T-helper 1 cell treated with Interleukin-12 subunit alpha and Interleukin-12 subunit beta and Interleukin-4 antibody, amounts not matched to agents 30 μg/mL and 1 μg/mL, for 36 hours (primary cell): ENCODE results near the gene OXT.
A peak's percentile ranks its signal among the peaks of the same experiment; 100 is the strongest.
"Not testable (repeated sequence)": the region's sequence is repeated elsewhere in the genome, so short reads cannot be mapped to it uniquely, and the experiment has no call there.

ENCODE experiments used
- H3K27ac Mint-ChIP-seq: one replicate; pipeline ENCODE4 v1.8.0; 2021; ENCODE audit warnings: mild to moderate bottlenecking, mixed read lengths
- H3K27me3 Mint-ChIP-seq: one replicate; pipeline ENCODE4 v1.8.0; 2021; ENCODE audit warnings: low read depth, mixed read lengths
- H3K36me3 Mint-ChIP-seq: one replicate; pipeline ENCODE4 v1.8.0; 2021; ENCODE audit warnings: low read depth, mixed read lengths
- H3K4me1 Mint-ChIP-seq: one replicate; pipeline ENCODE4 v1.8.0; 2021; ENCODE audit warnings: low read depth, mixed read lengths
- H3K4me3 Mint-ChIP-seq: one replicate; pipeline ENCODE4 v1.8.0; 2021; ENCODE audit warnings: mild to moderate bottlenecking, moderate library complexity, mixed read lengths
- H3K9me3 Mint-ChIP-seq: one replicate; pipeline ENCODE4 v1.8.0; 2021; ENCODE audit warnings: mixed read lengths

Gene OXT

GRCh38 chr20:3106185-3106584 is 34.8 kb downstream of the OXT start:
- peaks cover 15% of the 10 kb centered on the region for H3K4me1 Mint-ChIP-seq
- peaks cover under 1% of the 10 kb centered on the region for H3K36me3 Mint-ChIP-seq
- peaks cover 8% of the 10 kb centered on the region for H3K27me3 Mint-ChIP-seq
- H3K27ac Mint-ChIP-seq, result no peak overlapping the region
- no peak overlapping the region for H3K4me3 Mint-ChIP-seq
- no peaks in the 10 kb centered on the region for H3K9me3 Mint-ChIP-seq

- Mint-ChIP-seq H3K36me3 (peaks cover 5% of the 10 kb centered on the region), H3K9me3 (no peaks in the 10 kb centered on the region), H3K4me3 (no peak overlapping the region), H3K27ac (no peak overlapping the region), H3K27me3 (peaks cover 6% of the 10 kb centered on the region), H3K4me1 (peaks cover 13% of the 10 kb centered on the region)
Observed at GRCh38 chr20:3106658-3107463, 35.4 kb downstream of the OXT start.

GRCh38 chr20:3107464-3108025 is 36.1 kb downstream of the OXT start:
- Mint-ChIP-seq H3K4me3 (no peak overlapping the region), H3K36me3 (peaks cover 5% of the 10 kb centered on the region), H3K9me3 (no peaks in the 10 kb centered on the region), H3K4me1 (peaks cover 7% of the 10 kb centered on the region), H3K27me3 (peaks cover 5% of the 10 kb centered on the region), H3K27ac (no peak overlapping the region)

- Mint-ChIP-seq H3K4me1 (no peaks in the 10 kb centered on the region), H3K9me3 (no peaks in the 10 kb centered on the region), H3K27me3 (no peaks in the 10 kb centered on the region), H3K27ac (no peak overlapping the region), H3K4me3 (no peak overlapping the region), H3K36me3 (peaks cover 10% of the 10 kb centered on the region)
Observed at GRCh38 chr20:3109350-3110302, 38.2 kb downstream of the OXT start.

- H3K4me1 Mint-ChIP-seq, result peaks cover 4% of the 10 kb centered on the region
- no peaks in the 10 kb centered on the region for H3K27me3 Mint-ChIP-seq
- no peak overlapping the region for H3K4me3 Mint-ChIP-seq
- no peaks in the 10 kb centered on the region for H3K9me3 Mint-ChIP-seq
- H3K36me3 Mint-ChIP-seq, result peaks cover 11% of the 10 kb centered on the region
- H3K27ac Mint-ChIP-seq, result no peak overlapping the region
Observed at GRCh38 chr20:3111507-3111906, 40.1 kb downstream of the OXT start.

- Mint-ChIP-seq H3K4me1 (peaks cover 4% of the 10 kb centered on the region), H3K27me3 (no peaks in the 10 kb centered on the region), H3K4me3 (no peak overlapping the region), H3K36me3 (peaks cover 11% of the 10 kb centered on the region), H3K27ac (no peak overlapping the region), H3K9me3 (no peaks in the 10 kb centered on the region)
Observed at GRCh38 chr20:3111995-3112394, 40.6 kb downstream of the OXT start.

- H3K4me3 Mint-ChIP-seq, result no peak overlapping the region
- no peaks in the 10 kb centered on the region for H3K9me3 Mint-ChIP-seq
- no peak overlapping the region for H3K27ac Mint-ChIP-seq
- H3K36me3 Mint-ChIP-seq, result peaks cover 11% of the 10 kb centered on the region
- H3K27me3 Mint-ChIP-seq, result no peaks in the 10 kb centered on the region
- peaks cover 5% of the 10 kb centered on the region for H3K4me1 Mint-ChIP-seq
Observed at GRCh38 chr20:3115190-3116107, 44.0 kb downstream of the OXT start.

GRCh38 chr20:3116341-3116740 is 44.9 kb downstream of the OXT start:
- peaks cover 17% of the 10 kb centered on the region for H3K36me3 Mint-ChIP-seq
- H3K4me3 Mint-ChIP-seq, result no peak overlapping the region
- H3K4me1 Mint-ChIP-seq, result peaks cover 14% of the 10 kb centered on the region
- H3K27ac Mint-ChIP-seq, result no peak overlapping the region
- no peaks in the 10 kb centered on the region for H3K27me3 Mint-ChIP-seq
- H3K9me3 Mint-ChIP-seq, result no peaks in the 10 kb centered on the region

- peaks cover 28% of the 10 kb centered on the region for H3K36me3 Mint-ChIP-seq
- H3K4me1 Mint-ChIP-seq, result peaks cover 29% of the 10 kb centered on the region
- not testable (repeated sequence) for H3K4me3 Mint-ChIP-seq, H3K27me3 Mint-ChIP-seq, H3K9me3 Mint-ChIP-seq
- peak overlapping the region; percentile 28 for H3K27ac Mint-ChIP-seq
Observed at GRCh38 chr20:3117839-3118379, 46.5 kb downstream of the OXT start.

- no peak overlapping the region for H3K4me3 Mint-ChIP-seq
Observed at GRCh38 chr20:3119044-3119443, 47.6 kb downstream of the OXT start.

GRCh38 chr20:3121271-3121911 is 50.0 kb downstream of the OXT start:
- H3K9me3 Mint-ChIP-seq, result peaks cover 11% of the 10 kb centered on the region
- H3K4me3 Mint-ChIP-seq, result peak overlapping the region; percentile 72
- H3K27ac Mint-ChIP-seq, result peak overlapping the region; percentile 95
- peaks cover 34% of the 10 kb centered on the region for H3K36me3 Mint-ChIP-seq
- peaks cover 35% of the 10 kb centered on the region for H3K4me1 Mint-ChIP-seq
- no peaks in the 10 kb centered on the region for H3K27me3 Mint-ChIP-seq

More at GRCh38 chr20:3119044-3119443, 47.6 kb downstream of the OXT start:
- peaks cover 8% of the 10 kb centered on the region for H3K9me3 Mint-ChIP-seq
- H3K27ac Mint-ChIP-seq, result no peak overlapping the region
- H3K36me3 Mint-ChIP-seq, result peaks cover 29% of the 10 kb centered on the region
- no peaks in the 10 kb centered on the region for H3K27me3 Mint-ChIP-seq
- H3K4me1 Mint-ChIP-seq, result peaks cover 37% of the 10 kb centered on the region
